Activated CD8-positive, alpha-beta T cell treated with anti-CD3 and anti-CD28 coated beads for 36 hours (primary cell): ENCODE results near the gene VPS18. TPM values are rescaled to one million over a fixed set of nuclear protein-coding genes. Genes with fewer than 3 reads are reported as not detected.

Experiments
- ATAC-seq: fragments of 200-7000 bp; cut with Tn5 transposase; one replicate; pipeline ENCODE4 v1.10.0; 2021; ENCODE audit warnings: mild to moderate bottlenecking, moderate library complexity
- CTCF ChIA-PET: fragments of 350-600 bp; sonication (Branson Sonifier 250); formaldehyde crosslinking; loops from one replicate; lab custom pipeline; 2021; ENCODE audit warnings: antibody characterized with exemption; lab: Charles Lee
- POLR2A ChIA-PET: fragments of 350-600 bp; sonication (Branson Sonifier 250); formaldehyde crosslinking; loops from one replicate; lab custom pipeline; 2021; ENCODE audit warnings: antibody characterized with exemption; lab: Charles Lee
- DNase-seq: peaks from one replicate; pipeline ENCODE4 v3.0.0-alpha.2; 2020
- H3K27ac Mint-ChIP-seq: one replicate; pipeline ENCODE4 v1.8.0; 2021; ENCODE audit warnings: mild to moderate bottlenecking, mixed read lengths
- H3K27me3 Mint-ChIP-seq: one replicate; pipeline ENCODE4 v1.8.0; 2021; ENCODE audit warnings: mixed read lengths
- H3K36me3 Mint-ChIP-seq: one replicate; pipeline ENCODE4 v1.8.0; 2021; ENCODE audit warnings: low read depth, mixed read lengths
- H3K4me1 Mint-ChIP-seq: one replicate; pipeline ENCODE4 v1.8.0; 2021; ENCODE audit warnings: low read depth, mixed read lengths
- H3K4me3 Mint-ChIP-seq: one replicate; pipeline ENCODE4 v1.8.0; 2021; ENCODE audit warnings: mild to moderate bottlenecking, moderate library complexity, mixed read lengths
- H3K9me3 Mint-ChIP-seq: one replicate; pipeline ENCODE4 v1.8.0; 2021; ENCODE audit warnings: mixed read lengths
- CTCF ChIP-seq: fragments of 200-600 bp; IDR thresholded peaks from one replicate; pipeline ENCODE4 v1.8.0; 2022; ENCODE audit warnings: antibody characterized with exemption, mild to moderate bottlenecking
- intact Hi-C: fragments of 100-400 bp; cut with micrococcal nuclease; formaldehyde crosslinking; loops from one replicate; pipeline ENCODE4 v1.10.0; 2022
- total RNA-seq, 2 experiments: library from RNA; stranded (reverse); gene quantifications; one replicate each; pipeline ENCODE4 v1.2.3, GENCODE V29; 2021

Gene VPS18
- 1 to 10 TPM; 6.1 TPM for total RNA-seq

- POLR2A ChIA-PET = interaction anchor here (0.6 to 2.6 kb wide), 12 partner anchors 10 to 199 kb away, joined by 3 to 45 read pairs (median 4); partner anchors contain the start of genes DNAJC17, GCHFR, RAD51 and SPINT1
- Mint-ChIP-seq H3K4me3 (peak within 1 kb of the TSS; percentile 94), H3K36me3 (peaks cover 7% of the 10 kb centered on the region), H3K9me3 (no peaks in the 10 kb centered on the region), H3K4me1 (peaks cover 28% of the 10 kb centered on the region), H3K27ac (peak within 1 kb of the TSS; percentile 92), H3K27me3 (no peaks in the 10 kb centered on the region)
- peak; percentile 99 for DNase-seq
- TF ChIP-seq CTCF = peak; percentile 89
- intact Hi-C loops = loop anchor here (2.0 to 10.0 kb wide), 3 partner anchors 35 to 219 kb away; partner anchors contain the start of gene RMDN3
- ATAC-seq = peak; percentile 99
- CTCF ChIA-PET = interaction anchor here (0.7 to 5.9 kb wide), 45 partner anchors 9 to 337 kb away, joined by 3 to 112 read pairs (median 4); partner anchors contain the start of genes C15orf62, CCDC32, CHP1 and DLL4
These were observed at the start of gene VPS18 for GRCh38 chr15:40893733-40894680. Gene VPS18, plus strand, starts transcription at chr15:40894450. Its CDS starts 319 bp downstream, at chr15:40894769.

GRCh38 chr15:40844696-40845030, 49.6 kb upstream of the VPS18 start:
- no peaks in the 10 kb centered on the region for H3K9me3 Mint-ChIP-seq
- peaks cover 16% of the 10 kb centered on the region for H3K27me3 Mint-ChIP-seq
- peaks cover 11% of the 10 kb centered on the region for H3K4me1 Mint-ChIP-seq
- peak overlapping the region; percentile 84 for H3K4me3 Mint-ChIP-seq
- no peak for TF ChIP-seq CTCF
- ChIA-PET CTCF (interaction anchor here (1.4 to 6.3 kb wide), 7 partner anchors 13 to 165 kb away, joined by 3 to 65 read pairs (median 6); partner anchors contain the start of genes RHOV and VPS18), POLR2A (interaction anchor here (1.2 to 2.9 kb wide), 4 partner anchors 10 to 49 kb away, joined by 4 to 8 read pairs (median 6); partner anchors contain the start of gene VPS18)
- DNase-seq = peak; percentile 61
- no peak overlapping the region for H3K27ac Mint-ChIP-seq
- intact Hi-C loops = no loop called here
- H3K36me3 Mint-ChIP-seq = peaks cover 2% of the 10 kb centered on the region
- ATAC-seq = peak; percentile 45

GRCh38 chr15:40845036-40845435, 49.2 kb upstream of the VPS18 start:
- DNase-seq (no peak), ATAC-seq (no peak)
- Mint-ChIP-seq H3K36me3 (peaks cover 2% of the 10 kb centered on the region), H3K9me3 (no peaks in the 10 kb centered on the region), H3K27me3 (peaks cover 16% of the 10 kb centered on the region), H3K4me3 (peak overlapping the region; percentile 84), H3K4me1 (peaks cover 11% of the 10 kb centered on the region), H3K27ac (no peak overlapping the region)
- intact Hi-C loops = no loop called here
- ChIA-PET POLR2A (interaction anchor here (1.2 to 2.9 kb wide), 3 partner anchors 10 to 49 kb away, joined by 5 to 8 read pairs (median 6); partner anchors contain the start of gene VPS18), CTCF (interaction anchor here (1.5 to 6.3 kb wide), 6 partner anchors 13 to 165 kb away, joined by 3 to 65 read pairs (median 6); partner anchors contain the start of gene RHOV)
- TF ChIP-seq CTCF = no peak

- Mint-ChIP-seq H3K27me3 (peaks cover 16% of the 10 kb centered on the region), H3K9me3 (no peaks in the 10 kb centered on the region), H3K4me1 (peaks cover 11% of the 10 kb centered on the region), H3K27ac (no peak overlapping the region), H3K36me3 (peaks cover 2% of the 10 kb centered on the region), H3K4me3 (peak overlapping the region; percentile 84)
- no peak for TF ChIP-seq CTCF
- intact Hi-C loops = no loop called here
- ChIA-PET CTCF (interaction anchor here (2.8 to 6.3 kb wide), 3 partner anchors 12 to 58 kb away, joined by 6 to 65 read pairs (median 9); partner anchors contain the start of gene RHOV), POLR2A (interaction anchor here (1.0 to 2.9 kb wide), 2 partner anchors 9 to 27 kb away, joined by 5 to 8 read pairs; no protein-coding TSS in a partner anchor)
- ATAC-seq = no peak
- no peak for DNase-seq
These were observed 48.6 kb upstream of the VPS18 start for GRCh38 chr15:40845511-40846284.
